Right renal cortex interstitium (tissue), 3 donors: Measurements from ENCODE around the gene ERBB2. TPM values are rescaled to one million over a fixed set of nuclear protein-coding genes. Genes with fewer than 3 reads are reported as not detected.
A peak's percentile ranks its signal among the peaks of the same experiment; 100 is the strongest.
"Not testable (repeated sequence)": the region's sequence is repeated elsewhere in the genome, so short reads cannot be mapped to it uniquely, and the experiment has no call there.

Experiments
- DNase-seq, 3 donors: peaks; one replicate each; pipeline ENCODE4 v3.0.0-alpha.2; 2013; ENCODE audit warnings: low read depth in 3 of 3, low spot score in 2 of 3
- polyA plus RNA-seq, 3 donors: library from polyadenylated mRNA; unstranded; fragments of 120-200 nt; gene quantifications; one replicate each; pipeline ENCODE4 v1.2.1, GENCODE V29; 2013; ENCODE audit not compliant: insufficient read length in 3 of 3

ERBB2 gene
- polyA plus RNA-seq, 3 donors, result 174 to 185 (median 182) TPM

DNA sequence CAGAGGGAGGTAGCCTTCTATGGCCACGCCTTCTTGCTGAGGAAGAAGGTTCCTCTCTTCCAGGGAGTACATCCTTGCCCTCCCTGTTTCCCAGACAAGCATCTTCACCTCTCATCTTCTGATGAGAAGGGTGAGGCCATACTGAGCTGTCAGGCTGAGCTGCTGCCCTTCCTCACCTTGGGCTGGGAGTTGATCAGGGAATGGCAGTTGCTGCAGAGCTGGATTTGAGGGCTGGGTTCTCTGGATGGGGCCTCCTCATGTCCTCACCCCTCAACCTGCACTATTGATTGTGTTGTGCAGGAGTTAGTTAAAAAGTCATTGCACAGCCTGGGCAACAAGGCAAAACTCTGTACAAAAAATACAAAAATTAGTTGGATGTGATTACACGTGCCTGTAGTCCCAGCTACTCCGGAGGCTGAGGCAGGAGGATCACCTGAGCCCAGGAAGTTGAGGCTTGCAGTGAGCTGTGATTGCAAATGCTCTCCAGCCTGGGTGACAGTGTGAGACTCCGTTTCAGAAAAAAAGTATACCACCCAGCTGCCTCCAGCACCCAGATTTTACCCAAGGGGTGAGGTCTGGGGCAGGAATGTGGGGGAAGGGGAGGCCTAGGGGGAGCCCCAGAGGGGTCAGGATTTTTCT, 2.0 kb downstream of the ERBB2 start:
- DNase-seq, result no peak

DNA sequence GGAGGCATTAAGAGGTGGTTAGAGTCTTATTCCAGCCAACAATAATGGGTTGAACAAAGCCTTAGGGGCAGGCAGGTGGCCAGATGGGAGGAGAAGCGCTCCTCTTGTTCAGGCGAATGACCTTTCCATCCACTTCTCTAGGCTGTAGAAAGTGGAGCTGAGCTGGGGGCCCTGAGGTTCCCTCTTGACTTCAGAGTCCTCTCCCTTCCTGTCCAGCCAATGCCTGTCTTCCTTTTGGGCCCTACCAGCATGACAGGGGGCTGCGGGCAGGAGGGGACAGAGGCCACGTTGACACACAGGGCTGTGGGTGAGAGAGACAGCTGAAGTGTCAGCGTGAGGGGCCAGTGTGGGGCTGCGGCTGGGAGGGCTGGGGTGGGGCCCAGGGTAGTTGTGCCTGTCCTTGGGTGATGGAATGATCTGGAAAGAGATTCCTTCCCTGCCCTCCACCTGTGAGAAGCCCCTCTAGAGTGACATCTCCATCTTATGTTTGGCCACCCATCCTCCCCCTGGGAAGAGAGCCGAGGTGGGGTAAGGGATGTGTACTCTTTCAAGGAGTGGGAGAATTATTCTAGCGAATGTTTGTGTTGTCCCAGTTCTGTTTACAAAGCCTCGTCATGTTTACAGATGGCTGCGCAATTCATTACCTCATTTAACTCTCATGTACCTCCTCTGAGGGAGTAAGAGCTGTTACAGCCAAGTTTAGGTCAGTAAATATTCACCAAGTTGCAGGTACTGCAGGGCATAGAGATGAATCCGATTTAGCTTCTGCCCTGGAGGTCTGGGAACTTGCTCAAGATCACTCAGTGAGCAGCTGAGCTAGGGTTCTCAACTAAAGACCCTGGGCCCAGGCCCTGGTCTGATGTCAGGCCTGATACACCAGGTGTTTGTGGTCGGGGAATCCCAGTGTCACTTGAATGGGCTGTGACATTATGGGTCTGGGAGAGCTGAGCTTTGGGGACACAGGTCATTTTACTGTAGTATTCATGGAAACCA, 3.3 kb downstream of the ERBB2 start:
- no peak for DNase-seq

DNA sequence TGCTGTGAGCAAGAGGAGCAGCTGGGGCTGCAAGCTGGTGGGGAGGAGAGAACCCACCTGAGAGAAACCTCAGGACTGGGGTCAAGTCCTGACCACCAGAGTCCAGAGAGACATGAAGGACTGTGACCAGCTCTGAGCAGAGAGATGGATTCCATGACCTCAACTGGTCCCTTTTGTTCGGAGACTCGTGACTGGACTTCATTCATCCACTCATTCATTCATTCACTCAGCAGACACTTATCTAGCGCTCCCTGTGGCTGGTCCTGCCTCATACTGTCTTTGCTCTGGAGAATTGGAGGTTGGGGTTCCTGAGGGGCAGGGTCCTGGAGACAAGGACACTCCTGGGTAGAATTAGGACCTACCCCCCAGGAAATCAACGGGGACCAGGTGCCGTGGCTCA, 4.0 kb downstream of the ERBB2 start:
- no peak for DNase-seq

DNA sequence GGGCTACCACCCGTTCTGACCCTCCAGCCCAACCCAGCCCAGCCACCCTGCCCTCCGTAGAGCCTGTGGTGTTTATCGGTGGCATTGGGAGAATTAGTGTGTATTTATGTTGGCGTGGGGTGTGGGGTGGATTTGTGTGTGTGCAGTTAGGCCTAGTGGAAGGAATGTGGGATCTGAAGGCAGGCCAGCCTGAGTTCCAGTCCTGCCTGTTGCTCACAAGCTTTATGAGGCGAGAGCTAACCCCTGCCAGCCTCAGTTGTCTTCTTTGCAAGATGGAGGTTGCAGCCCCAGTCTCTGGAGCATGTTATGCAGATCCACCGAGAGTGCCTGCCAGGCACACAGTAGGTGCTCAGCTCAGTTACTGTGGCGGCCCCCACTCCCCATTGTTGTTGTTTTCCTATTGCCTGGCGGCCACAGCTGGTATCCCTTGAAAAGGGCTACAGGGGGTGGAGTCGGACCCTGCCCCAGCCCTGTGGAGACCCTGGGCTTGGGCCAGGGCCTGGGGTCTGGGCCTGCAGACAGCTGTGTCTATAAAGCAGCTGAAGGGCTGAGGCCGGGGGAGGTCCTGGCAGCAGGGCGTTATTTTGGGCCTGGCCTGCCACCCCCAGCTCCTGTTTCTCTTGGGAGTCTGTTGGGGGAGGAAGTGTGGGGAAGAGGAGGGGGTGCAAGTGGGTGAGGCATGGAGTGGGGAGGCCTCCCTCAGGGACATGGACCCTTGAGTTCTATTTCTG, 5.1 kb downstream of the ERBB2 start:
- DNase-seq, result no peak

DNA sequence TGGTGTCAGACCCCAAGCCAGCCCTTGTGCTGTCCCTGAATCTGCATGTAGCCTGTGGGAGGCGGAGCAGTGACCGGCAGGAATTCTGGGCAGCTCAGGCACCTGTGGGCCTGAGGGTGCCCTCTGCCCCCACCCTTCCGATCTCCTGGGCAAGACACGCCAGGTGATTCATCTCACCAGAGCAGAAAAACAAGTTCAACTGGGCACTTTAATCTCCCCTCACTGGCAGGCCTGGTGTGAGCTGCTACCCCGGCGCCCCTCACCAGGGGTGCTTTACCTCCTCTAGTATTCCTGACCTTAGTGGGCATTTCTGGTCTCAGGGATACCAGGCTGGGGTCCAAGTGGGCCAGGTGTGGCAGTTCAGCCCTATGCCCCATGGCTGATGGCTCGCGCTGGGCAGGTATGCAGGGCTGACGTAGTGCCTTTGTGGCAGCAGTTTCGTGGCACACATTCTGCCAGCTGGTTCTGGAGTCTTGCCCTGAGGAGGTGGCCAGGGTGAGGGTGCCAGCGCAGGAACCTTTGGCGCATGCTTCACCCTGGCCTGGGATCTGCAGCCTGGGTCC, 6.0 kb downstream of the ERBB2 start:
- DNase-seq, result peak in 1 of 3 donors; percentile 29

DNA sequence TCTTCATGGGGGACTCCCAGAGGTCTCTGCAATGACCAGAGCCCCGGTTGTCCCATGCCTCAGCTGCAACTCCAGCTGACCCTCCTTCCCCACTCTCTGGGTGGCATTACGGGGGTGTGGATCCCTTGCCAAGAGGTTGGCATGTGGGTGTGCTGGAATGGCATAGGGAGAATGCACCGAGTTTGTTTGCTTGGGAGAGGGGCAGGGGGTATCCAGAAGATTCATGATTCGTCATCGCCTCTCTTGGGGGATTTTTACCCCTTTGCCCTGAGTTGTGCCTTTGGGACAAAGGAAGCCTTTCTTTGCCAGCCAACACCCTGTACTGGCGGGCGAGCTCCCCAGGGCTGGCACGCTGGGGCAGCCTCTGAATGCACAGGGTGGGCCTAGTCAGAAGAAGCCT, 6.5 kb downstream of the ERBB2 start:
- DNase-seq, result no peak

DNA sequence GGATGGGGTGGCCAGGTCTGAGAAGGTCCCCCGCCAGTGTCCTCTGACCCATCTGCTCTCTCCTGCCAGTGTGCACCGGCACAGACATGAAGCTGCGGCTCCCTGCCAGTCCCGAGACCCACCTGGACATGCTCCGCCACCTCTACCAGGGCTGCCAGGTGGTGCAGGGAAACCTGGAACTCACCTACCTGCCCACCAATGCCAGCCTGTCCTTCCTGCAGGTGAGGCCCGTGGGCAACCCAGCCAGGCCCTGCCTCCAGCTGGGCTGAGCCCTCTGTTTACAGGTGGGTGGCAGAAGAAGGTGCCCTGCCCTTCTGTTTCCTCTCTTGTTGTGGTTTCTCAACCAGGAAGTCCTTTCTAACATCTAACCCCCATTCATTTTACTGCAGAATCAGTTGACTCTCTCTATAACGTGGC, 7.1 kb downstream of the ERBB2 start:
- DNase-seq, result no peak

DNA sequence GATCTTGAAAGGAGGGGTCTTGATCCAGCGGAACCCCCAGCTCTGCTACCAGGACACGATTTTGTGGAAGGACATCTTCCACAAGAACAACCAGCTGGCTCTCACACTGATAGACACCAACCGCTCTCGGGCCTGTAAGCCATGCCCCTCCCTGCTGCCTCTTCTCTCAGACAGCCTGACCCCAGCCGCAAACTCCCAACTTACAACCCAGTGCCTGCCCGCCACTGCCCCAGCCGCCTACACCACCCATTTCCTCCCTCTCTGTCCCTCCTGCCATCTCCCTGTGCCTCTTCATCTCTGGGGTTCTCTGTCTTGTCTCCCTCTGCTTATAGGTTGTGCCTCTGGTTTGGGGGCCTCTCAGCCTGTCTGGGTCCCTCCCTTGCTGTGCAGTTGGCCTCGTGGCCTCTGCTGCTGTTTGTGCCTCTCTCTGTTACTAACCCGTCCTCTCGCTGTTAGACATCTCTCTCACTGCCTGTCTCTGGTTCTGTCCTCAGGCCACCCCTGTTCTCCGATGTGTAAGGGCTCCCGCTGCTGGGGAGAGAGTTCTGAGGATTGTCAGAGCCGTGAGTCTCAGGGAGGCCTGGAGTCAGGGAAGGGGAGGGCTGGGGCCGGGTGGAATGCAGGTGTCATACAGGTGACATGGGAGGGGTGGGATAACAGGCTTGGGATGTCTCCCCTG, 9.6 kb downstream of the ERBB2 start:
- no peak for DNase-seq

DNA sequence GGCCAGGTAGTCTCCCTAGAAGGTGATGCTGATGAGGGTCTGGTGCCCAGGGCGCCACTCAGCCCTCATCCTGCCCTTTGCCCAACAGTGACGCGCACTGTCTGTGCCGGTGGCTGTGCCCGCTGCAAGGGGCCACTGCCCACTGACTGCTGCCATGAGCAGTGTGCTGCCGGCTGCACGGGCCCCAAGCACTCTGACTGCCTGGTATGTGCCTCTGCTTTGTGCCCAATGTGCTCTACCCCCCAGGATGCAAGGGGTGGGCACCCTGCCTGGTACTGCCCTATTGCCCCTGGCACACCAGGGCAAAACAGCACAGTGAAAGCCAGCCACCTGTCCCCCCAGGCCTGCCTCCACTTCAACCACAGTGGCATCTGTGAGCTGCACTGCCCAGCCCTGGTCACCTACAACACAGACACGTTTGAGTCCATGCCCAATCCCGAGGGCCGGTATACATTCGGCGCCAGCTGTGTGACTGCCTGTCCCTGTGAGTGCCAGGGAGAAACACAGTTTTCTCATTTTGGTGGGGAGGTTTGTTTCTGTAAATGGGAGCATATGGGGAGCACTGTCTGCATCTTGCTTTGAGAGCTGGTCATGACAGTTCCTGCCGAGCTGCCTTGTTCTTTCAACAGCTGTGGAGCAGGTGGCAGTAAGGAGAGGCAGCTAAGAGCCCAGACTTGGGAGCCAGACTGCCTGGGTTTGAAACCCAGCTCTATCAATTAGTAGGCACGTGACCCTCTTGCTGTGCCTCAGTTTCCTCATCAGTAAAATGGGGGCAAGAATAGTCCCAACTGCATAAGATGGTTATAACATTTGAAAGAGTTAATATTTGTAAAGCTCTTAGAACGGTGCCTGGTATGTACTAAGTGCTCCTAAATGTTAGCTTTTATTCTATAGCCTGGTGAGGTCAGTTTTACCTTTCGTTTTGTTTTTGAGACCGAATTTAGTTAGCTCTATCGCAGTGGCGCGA, 10.4 kb downstream of the ERBB2 start:
- no peak for DNase-seq

DNA sequence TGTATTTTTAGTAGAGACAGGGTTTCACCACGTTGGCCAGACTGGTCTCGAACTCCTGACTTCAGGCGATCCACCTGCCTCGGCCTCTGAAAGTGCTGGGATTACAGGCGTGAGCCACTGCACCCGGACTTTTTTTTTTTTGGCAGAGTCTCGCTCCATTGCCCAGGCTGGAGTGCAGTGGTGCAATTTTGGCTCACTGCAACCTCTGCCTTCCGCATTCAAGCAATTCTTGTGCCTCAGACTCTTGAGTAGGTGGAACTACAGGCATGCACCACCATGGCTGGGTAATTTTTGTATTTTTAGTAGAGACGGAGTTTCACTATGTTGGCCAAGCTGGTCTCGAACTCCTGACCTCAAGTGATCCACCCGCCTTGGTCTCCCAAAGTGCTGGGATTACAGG, 11.2 kb downstream of the ERBB2 start:
- DNase-seq, result not testable (repeated sequence)

DNA sequence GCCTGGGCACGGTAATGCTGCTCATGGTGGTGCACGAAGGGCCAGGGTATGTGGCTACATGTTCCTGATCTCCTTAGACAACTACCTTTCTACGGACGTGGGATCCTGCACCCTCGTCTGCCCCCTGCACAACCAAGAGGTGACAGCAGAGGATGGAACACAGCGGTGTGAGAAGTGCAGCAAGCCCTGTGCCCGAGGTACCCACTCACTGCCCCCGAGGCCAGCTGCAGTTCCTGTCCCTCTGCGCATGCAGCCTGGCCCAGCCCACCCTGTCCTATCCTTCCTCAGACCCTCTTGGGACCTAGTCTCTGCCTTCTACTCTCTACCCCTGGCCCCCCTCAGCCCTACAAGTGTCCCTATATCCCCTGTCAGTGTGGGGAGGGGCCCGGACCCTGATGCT, 12.0 kb downstream of the ERBB2 start:
- no peak for DNase-seq

DNA sequence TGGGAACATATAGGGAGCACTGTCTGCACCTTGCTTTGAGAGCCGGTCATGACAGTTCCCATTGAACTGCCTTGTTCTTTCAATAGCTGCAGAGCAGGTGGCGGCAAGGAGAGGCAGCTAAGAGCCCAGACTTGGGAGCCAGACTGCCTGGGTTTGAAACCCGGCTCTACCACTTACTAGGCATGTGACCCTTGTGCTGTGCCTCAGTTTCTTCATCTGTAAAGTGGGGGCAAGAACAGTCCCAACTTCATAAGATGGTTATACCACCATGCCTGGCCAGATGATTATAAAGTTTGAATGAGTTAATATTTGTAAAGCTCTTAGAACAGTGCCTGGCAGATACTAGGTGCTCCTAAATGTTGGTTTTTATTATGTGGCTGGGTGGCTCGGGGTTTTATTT, 14.4 kb downstream of the ERBB2 start:
- no peak for DNase-seq

DNA sequence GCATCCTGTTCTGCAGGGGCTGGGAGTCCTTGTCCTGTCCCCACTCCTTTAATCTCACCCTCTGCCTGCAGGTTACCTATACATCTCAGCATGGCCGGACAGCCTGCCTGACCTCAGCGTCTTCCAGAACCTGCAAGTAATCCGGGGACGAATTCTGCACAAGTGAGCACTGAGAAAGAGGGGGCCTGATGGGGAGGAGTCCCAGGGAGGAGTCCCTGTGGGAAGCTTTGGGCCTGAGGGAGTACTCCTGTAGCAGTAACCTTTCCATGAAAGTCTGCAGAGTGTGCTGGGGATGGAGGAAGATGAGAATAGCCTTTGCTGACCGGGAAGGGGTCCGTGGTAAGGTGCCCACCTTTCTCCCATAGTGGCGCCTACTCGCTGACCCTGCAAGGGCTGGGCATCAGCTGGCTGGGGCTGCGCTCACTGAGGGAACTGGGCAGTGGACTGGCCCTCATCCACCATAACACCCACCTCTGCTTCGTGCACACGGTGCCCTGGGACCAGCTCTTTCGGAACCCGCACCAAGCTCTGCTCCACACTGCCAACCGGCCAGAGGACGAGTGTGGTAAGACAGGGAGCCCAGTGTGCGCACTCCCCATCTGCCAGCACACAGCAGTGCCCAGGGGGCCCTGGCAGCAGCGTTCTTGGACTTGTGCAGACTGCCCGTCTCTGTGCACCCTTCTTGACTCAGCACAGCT, 15.7 kb downstream of the ERBB2 start:
- no peak for DNase-seq

DNA sequence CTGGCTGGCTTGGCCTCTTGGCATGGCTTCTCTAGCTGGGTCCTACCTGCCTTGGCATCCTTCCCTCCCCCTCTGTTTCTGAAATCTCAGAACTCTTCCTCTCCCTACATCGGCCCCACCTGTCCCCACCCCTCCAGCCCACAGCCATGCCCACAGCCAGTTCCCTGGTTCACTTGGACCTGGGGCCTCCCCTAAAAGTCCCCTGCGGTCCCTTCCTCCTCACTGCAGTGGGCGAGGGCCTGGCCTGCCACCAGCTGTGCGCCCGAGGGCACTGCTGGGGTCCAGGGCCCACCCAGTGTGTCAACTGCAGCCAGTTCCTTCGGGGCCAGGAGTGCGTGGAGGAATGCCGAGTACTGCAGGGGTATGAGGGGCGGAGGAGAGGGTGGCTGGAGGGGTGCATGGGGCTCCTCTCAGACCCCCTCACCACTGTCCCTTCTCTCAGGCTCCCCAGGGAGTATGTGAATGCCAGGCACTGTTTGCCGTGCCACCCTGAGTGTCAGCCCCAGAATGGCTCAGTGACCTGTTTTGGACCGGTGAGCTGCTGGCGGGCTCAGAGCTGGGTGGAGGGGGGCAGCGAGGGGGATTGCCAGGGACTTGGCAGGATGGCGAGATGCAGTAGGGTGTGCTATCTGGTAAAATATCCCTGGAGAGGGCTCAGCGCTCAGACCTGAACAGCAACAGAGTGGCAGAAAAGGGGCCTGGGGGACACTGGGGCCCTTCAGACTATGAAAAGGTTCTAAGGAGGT, 16.4 kb downstream of the ERBB2 start:
- DNase-seq, result no peak

DNA sequence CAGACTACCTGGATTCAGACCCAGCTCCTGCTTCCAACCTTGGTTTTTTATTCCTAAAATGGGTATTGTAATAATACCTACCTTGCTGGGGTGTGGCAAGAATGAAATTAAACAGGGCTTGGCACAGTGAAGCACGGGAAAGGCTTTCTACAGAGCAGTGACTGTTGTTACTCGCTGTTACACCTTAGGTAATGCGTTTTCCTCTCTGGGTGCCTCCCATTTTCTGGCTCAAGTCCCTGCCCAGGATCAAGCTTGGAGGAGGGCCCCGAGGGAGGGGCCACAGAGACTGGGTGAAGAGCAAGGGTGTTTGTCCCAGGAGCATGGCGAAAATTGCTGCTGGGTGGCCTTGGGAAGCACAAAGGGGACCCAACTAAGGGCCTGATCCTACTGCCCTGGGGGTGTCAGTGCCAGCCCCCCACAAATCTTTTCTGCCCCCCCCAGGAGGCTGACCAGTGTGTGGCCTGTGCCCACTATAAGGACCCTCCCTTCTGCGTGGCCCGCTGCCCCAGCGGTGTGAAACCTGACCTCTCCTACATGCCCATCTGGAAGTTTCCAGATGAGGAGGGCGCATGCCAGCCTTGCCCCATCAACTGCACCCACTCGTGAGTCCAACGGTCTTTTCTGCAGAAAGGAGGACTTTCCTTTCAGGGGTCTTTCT, 17.1 kb downstream of the ERBB2 start:
- DNase-seq, result no peak

DNA sequence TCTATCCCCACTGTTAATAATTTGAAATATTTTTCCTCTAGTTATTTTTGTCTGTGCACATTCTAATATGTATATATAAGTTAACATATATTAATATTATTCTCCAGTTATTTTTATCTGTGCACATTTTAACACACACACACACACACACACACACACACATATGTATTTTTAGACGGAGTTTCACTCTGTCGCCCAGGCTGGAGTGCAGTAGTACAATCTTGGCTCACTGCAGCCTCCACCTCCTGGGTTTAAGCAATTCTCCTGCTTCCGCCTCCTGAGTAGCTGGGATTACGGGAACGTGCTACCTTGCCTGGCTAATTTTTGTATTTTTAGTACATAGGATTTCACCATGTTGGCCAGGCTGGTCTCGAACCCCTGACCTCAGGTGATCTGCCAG, 17.8 kb downstream of the ERBB2 start:
- no peak for DNase-seq

DNA sequence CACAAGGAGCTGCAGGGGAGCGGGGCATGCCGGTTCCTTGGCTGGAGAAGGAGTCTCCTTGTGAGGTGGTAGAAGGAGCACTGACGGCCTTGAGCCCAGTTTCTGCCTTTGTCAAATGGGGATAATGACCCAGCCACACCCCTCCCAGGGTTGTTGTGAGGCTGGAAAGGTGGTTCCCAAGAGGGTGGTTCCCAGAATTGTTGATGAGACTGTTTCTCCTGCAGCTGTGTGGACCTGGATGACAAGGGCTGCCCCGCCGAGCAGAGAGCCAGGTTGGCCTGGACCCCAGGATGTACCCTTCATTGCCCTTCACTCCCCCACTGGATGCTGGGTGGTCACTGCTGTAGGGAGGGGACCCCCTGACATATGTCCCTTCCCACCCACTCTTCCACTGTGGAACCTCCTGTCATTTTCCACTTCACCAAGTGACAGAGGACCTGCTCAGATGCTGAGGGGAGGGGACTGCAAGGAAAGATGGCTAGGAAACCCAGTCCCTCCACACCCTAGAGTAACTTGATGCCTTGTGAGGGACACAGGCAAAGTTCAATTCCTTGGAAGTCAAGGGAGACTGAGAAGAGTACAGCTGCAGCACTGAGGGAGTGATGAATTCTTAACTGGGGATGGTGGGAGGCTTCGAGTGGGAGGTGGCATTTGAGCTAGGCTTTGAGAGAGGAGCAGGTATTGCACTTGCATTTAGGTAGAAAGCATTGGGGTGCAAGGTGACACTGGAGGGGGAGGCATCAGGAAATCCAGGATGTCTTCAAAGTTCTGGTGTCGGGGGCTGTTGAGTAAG, 19.9 kb downstream of the ERBB2 start:
- no peak for DNase-seq
